HL-60/S4 (cell line): ENCODE data around the gene NEGR1.

Experiments used
- in situ Hi-C: fragments of 300-500 bp; cut with MboI; formaldehyde crosslinking; loops from 2 replicates; pipeline ENCODE4 v1.14.3; 2022; ENCODE audit warnings: low sequenced_read_pairs

NEGR1 gene

GRCh38 chr1:71869326-71869725 lies 413.0 kb downstream of the NEGR1 start:
- in situ Hi-C loops: no loop called here

GRCh38 chr1:71862756-71863155 lies 419.6 kb downstream of the NEGR1 start:
- in situ Hi-C loops: no loop called here

- in situ Hi-C loops: no loop called here
Observed at GRCh38 chr1:71861022-71861421, 421.3 kb downstream of the NEGR1 start.

- in situ Hi-C loops: no loop called here
Observed at GRCh38 chr1:71859806-71860205, 422.5 kb downstream of the NEGR1 start.

GRCh38 chr1:71857862-71858261 lies 424.5 kb downstream of the NEGR1 start:
- in situ Hi-C loops: no loop called here

- in situ Hi-C loops: no loop called here
Observed at GRCh38 chr1:71853360-71853759, 429.0 kb downstream of the NEGR1 start.

- in situ Hi-C loops: no loop called here
Observed at GRCh38 chr1:71850936-71851335, 431.4 kb downstream of the NEGR1 start.

- in situ Hi-C loops: no loop called here
Observed at GRCh38 chr1:71850515-71850914, 431.8 kb downstream of the NEGR1 start.

- in situ Hi-C loops: no loop called here
Observed at GRCh38 chr1:71843012-71843411, 439.3 kb downstream of the NEGR1 start.

GRCh38 chr1:71839876-71840275 lies 442.5 kb downstream of the NEGR1 start:
- in situ Hi-C loops: no loop called here

GRCh38 chr1:71836904-71837303 lies 445.4 kb downstream of the NEGR1 start:
- in situ Hi-C loops: no loop called here

GRCh38 chr1:71835442-71835813 lies 446.9 kb downstream of the NEGR1 start:
- in situ Hi-C loops: no loop called here

- in situ Hi-C loops: no loop called here
Observed at GRCh38 chr1:71834601-71835441, 447.5 kb downstream of the NEGR1 start.

- in situ Hi-C loops: no loop called here
Observed at GRCh38 chr1:71831646-71832045, 450.7 kb downstream of the NEGR1 start.

GRCh38 chr1:71829346-71829745 lies 453.0 kb downstream of the NEGR1 start:
- in situ Hi-C loops: no loop called here

GRCh38 chr1:71828431-71829012 lies 453.8 kb downstream of the NEGR1 start:
- in situ Hi-C loops: no loop called here

GRCh38 chr1:71823708-71824305 lies 458.5 kb downstream of the NEGR1 start:
- in situ Hi-C loops: no loop called here

- in situ Hi-C loops: no loop called here
Observed at GRCh38 chr1:71817028-71817427, 465.3 kb downstream of the NEGR1 start.

GRCh38 chr1:71809085-71809484 lies 473.3 kb downstream of the NEGR1 start:
- in situ Hi-C loops: no loop called here

- in situ Hi-C loops: no loop called here
Observed at GRCh38 chr1:71804140-71804539, 478.2 kb downstream of the NEGR1 start.

GRCh38 chr1:71796006-71796405 lies 486.3 kb downstream of the NEGR1 start:
- in situ Hi-C loops: no loop called here

- in situ Hi-C loops: no loop called here
Observed at GRCh38 chr1:71792264-71792663, 490.1 kb downstream of the NEGR1 start.
